GM13977 (cell line): Measurements from ENCODE around the gene DENND1A.

Experiments
- DNase-seq: peaks from one replicate; pipeline ENCODE4 v3.0.0; 2012; ENCODE audit warnings: low spot score
- CTCF ChIP-seq: IDR thresholded peaks from 2 replicates; pipeline ENCODE4 v1.5.1; 2012; ENCODE audit warnings: mild to moderate bottlenecking, control low read depth; ENCODE audit not compliant: insufficient read depth; ENCODE audit errors: extremely low read depth, missing control alignments
- in situ Hi-C: fragments of 300-500 bp; cut with MboI; formaldehyde crosslinking; loops from one replicate; pipeline ENCODE4 v1.12.0; 2022; ENCODE audit warnings: low sequenced_read_pairs, low pct_unique_long_range_greater_than_20kb, mixed read lengths, inconsistent platforms; ENCODE audit not compliant: unreplicated experiment

DENND1A gene

GRCh38 chr9:123410281-123410910 lies 519.5 kb downstream of the DENND1A start:
- no peak for DNase-seq
- no peak for TF ChIP-seq CTCF
- in situ Hi-C loops: no loop called here

GRCh38 chr9:123408313-123409262 lies 521.3 kb downstream of the DENND1A start:
- DNase-seq: no peak
- no peak for TF ChIP-seq CTCF
- in situ Hi-C loops: no loop called here

- no peak for TF ChIP-seq CTCF
- no peak for DNase-seq
- in situ Hi-C loops: no loop called here
These were observed 522.6 kb downstream of the DENND1A start for GRCh38 chr9:123407217-123407851.

GRCh38 chr9:123406691-123407216 lies 523.2 kb downstream of the DENND1A start:
- in situ Hi-C loops: no loop called here
- DNase-seq: no peak
- TF ChIP-seq CTCF: no peak

GRCh38 chr9:123406016-123406415 lies 523.9 kb downstream of the DENND1A start:
- in situ Hi-C loops: no loop called here
- no peak for TF ChIP-seq CTCF
- DNase-seq: no peak

GRCh38 chr9:123402981-123403509 lies 526.9 kb downstream of the DENND1A start:
- TF ChIP-seq CTCF: no peak
- no peak for DNase-seq
- in situ Hi-C loops: no loop called here
